ENCODE data around the gene SMG6.

SMG6 gene

DNA sequence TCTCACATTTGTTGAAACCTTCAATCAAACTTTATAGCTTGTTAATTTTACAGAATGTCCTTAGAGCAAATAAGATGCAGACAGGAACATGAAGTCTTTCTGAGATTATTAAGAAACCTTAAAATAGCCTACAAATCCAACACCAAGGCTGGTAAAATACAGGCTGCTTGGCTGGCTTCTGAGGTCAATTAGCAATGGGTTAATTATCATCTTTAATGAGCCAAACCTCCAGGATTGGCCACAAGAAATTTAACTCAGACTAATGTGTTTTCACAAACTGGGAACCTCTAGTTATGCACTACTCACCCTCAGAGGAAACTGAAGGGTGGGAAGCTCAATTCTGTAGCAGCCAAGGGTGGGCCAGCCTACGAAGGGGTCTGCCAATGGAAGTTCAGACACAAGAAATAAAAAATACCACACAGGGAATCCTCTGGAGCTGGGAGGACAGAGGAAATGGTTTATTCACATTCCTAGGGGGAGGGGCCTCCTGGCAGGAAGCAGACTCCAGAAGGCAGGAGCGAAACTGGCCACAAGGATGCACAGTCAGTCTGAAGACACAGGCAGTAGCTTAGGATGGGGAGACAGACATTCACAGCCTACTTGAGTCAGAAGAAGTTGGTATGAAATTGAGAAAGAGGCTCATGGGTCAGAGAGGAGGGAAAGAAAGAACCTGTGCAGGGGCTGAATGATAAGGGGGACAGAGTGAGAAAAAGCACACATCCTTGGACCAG, 212.6 kb downstream of the SMG6 start:
- peak; percentile 93 for ATAC-seq
- TF ChIP-seq OSR1 (CRISPR knock-in tag; IDR thresholded peaks at IDR 0.05) (no peak), ARNTL (CRISPR knock-in tag; IDR thresholded peaks at IDR 0.05; ENCODE audit: borderline replicate concordance, low read depth) (no peak), SNAI2 (CRISPR knock-in tag; IDR thresholded peaks at IDR 0.05) (peak; percentile 57; the same call in 1 of the 2 replicates), BACH2 (CRISPR knock-in tag; IDR thresholded peaks at IDR 0.05; ENCODE audit: borderline replicate concordance) (no peak), PPARA (CRISPR knock-in tag; IDR thresholded peaks at IDR 0.05; ENCODE audit: borderline replicate concordance) (no peak), ZC3H10 (CRISPR knock-in tag; IDR thresholded peaks at IDR 0.05) (no peak), ZNF70 (CRISPR knock-in tag; IDR thresholded peaks at IDR 0.05) (peak; percentile 34; the same call in 1 of the 2 replicates), ISL1 (CRISPR knock-in tag; IDR thresholded peaks at IDR 0.05) (no peak)
- TF ChIP-seq, protein P1, sequence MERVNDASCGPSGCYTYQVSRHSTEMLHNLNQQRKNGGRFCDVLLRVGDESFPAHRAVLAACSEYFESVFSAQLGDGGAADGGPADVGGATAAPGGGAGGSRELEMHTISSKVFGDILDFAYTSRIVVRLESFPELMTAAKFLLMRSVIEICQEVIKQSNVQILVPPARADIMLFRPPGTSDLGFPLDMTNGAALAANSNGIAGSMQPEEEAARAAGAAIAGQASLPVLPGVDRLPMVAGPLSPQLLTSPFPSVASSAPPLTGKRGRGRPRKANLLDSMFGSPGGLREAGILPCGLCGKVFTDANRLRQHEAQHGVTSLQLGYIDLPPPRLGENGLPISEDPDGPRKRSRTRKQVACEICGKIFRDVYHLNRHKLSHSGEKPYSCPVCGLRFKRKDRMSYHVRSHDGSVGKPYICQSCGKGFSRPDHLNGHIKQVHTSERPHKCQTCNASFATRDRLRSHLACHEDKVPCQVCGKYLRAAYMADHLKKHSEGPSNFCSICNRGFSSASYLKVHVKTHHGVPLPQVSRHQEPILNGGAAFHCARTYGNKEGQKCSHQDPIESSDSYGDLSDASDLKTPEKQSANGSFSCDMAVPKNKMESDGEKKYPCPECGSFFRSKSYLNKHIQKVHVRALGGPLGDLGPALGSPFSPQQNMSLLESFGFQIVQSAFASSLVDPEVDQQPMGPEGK (CRISPR knock-in tag; IDR thresholded peaks at IDR 0.05; ENCODE audit: borderline replicate concordance): no peak

- no peak for ATAC-seq
- TF ChIP-seq TOX (CRISPR knock-in tag; IDR thresholded peaks at IDR 0.05; ENCODE audit: borderline replicate concordance): no peak
- no peak for TF ChIP-seq ISL1 (CRISPR knock-in tag; IDR thresholded peaks at IDR 0.05)
- no peak for TF ChIP-seq ESRRG (CRISPR knock-in tag; IDR thresholded peaks at IDR 0.05)
- TF ChIP-seq ZNF565 (CRISPR knock-in tag; conservative IDR thresholded peaks at IDR 0.05; ENCODE audit: low read depth): no peak
- TF ChIP-seq ZFP30 (CRISPR knock-in tag; IDR thresholded peaks at IDR 0.05): no peak
- no peak for TF ChIP-seq GLIS3 (CRISPR knock-in tag; IDR thresholded peaks at IDR 0.05)
- TF ChIP-seq CSRNP3 (CRISPR knock-in tag; IDR thresholded peaks at IDR 0.05): no peak
- no peak for TF ChIP-seq CREB5 (CRISPR knock-in tag; IDR thresholded peaks at IDR 0.05; ENCODE audit: low read depth)
- no peak for TF ChIP-seq ZNF70 (CRISPR knock-in tag; IDR thresholded peaks at IDR 0.05)
Observed at GRCh38 chr17:2090210-2090641, 213.4 kb downstream of the SMG6 start.

DNA sequence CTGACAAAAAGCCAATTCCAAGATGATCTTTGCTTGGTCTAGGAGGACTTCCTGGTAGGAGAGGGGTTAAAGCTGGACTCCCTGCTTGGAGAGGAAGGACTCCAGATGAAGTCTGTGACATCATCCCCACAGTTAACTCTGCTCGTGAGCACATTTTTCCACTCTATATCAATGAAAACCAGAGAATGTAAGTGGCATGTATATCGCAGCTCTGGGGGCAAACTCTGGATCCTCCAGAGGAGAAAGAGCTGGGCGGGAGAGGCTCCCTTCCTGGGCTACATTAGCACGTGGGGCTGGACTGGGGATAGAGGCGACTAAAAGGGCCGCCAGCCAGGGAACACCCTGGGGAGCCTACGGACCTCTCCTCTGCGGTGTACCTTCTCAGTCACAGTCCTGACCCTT, 214.6 kb downstream of the SMG6 start:
- no peak for TF ChIP-seq ZFP3 (CRISPR knock-in tag; IDR thresholded peaks at IDR 0.05)
- TF ChIP-seq SNAI2 (CRISPR knock-in tag; IDR thresholded peaks at IDR 0.05): no peak
- TF ChIP-seq TCF4 (CRISPR knock-in tag; IDR thresholded peaks at IDR 0.05; ENCODE audit: borderline replicate concordance): no peak
- no peak for TF ChIP-seq ZC3H10 (CRISPR knock-in tag; IDR thresholded peaks at IDR 0.05)

GRCh38 chr17:2087597-2088211, 215.9 kb downstream of the SMG6 start:
- ATAC-seq: no peak

More for the DNA sequence above, 214.6 kb downstream of the SMG6 start:
- no peak for ATAC-seq

More at GRCh38 chr17:2087597-2088211, 215.9 kb downstream of the SMG6 start:
- no peak for TF ChIP-seq CREB5 (CRISPR knock-in tag; IDR thresholded peaks at IDR 0.05; ENCODE audit: low read depth)
- TF ChIP-seq OSR1 (CRISPR knock-in tag; IDR thresholded peaks at IDR 0.05): no peak
- TF ChIP-seq ARNTL (CRISPR knock-in tag; IDR thresholded peaks at IDR 0.05; ENCODE audit: borderline replicate concordance, low read depth): no peak
- no peak for TF ChIP-seq SNAI2 (CRISPR knock-in tag; IDR thresholded peaks at IDR 0.05)
- TF ChIP-seq, protein P1 (CRISPR knock-in tag; IDR thresholded peaks at IDR 0.05; ENCODE audit: borderline replicate concordance): no peak
- TF ChIP-seq ZNF565 (CRISPR knock-in tag; conservative IDR thresholded peaks at IDR 0.05; ENCODE audit: low read depth): no peak
- TF ChIP-seq RARB (CRISPR knock-in tag; IDR thresholded peaks at IDR 0.05): no peak
- no peak for TF ChIP-seq PPARA (CRISPR knock-in tag; IDR thresholded peaks at IDR 0.05; ENCODE audit: borderline replicate concordance)
- TF ChIP-seq POU6F1 (CRISPR knock-in tag; IDR thresholded peaks at IDR 0.05; ENCODE audit: borderline replicate concordance, low read depth): no peak
- TF ChIP-seq ZC3H10 (CRISPR knock-in tag; IDR thresholded peaks at IDR 0.05): no peak
- no peak for TF ChIP-seq ISL1 (CRISPR knock-in tag; IDR thresholded peaks at IDR 0.05)
